ENCODE data around the gene MIA.
"Not testable (repeated sequence)": the region's sequence is repeated elsewhere in the genome, so short reads cannot be mapped to it uniquely, and the experiment has no call there.

MIA gene

GRCh38 chr19:40774916-40775631 lies at the start of gene MIA:
MIA (plus strand) TSS chr19:40775521; CDS start chr19:40775543, 22 bp downstream.
- POLR2A ChIA-PET: no interaction called here
- CTCF ChIA-PET: no interaction called here
- TF ChIP-seq ELF4 (IDR thresholded peaks at IDR 0.05) (no peak), SUZ12 (IDR thresholded peaks at IDR 0.05) (no peak), TARDBP (IDR thresholded peaks at IDR 0.05) (no peak), L3MBTL2 (conservative IDR thresholded peaks at IDR 0.05) (no peak), ARNT (IDR thresholded peaks at IDR 0.05) (no peak), FOXM1 (IDR thresholded peaks at IDR 0.05; ENCODE audit: borderline replicate concordance) (no peak), LEF1 (IDR thresholded peaks at IDR 0.05; ENCODE audit: borderline replicate concordance) (no peak)

GRCh38 chr19:40726279-40726678 lies 49.0 kb upstream of the MIA start:
- POLR2A ChIA-PET: no interaction called here
- CTCF ChIA-PET: no interaction called here
- no peak for DNase-seq (ENCODE audit: extremely low spot score)
- TF ChIP-seq FOXM1 (IDR thresholded peaks at IDR 0.05; ENCODE audit: borderline replicate concordance): no peak
- TF ChIP-seq FOXK2 (IDR thresholded peaks at IDR 0.05): no peak
- TF ChIP-seq TARDBP (IDR thresholded peaks at IDR 0.05): no peak
- TF ChIP-seq FOXA1 (IDR thresholded peaks at IDR 0.05): no peak
- TF ChIP-seq PKNOX1 (IDR thresholded peaks at IDR 0.05): no peak
- TF ChIP-seq LEF1 (IDR thresholded peaks at IDR 0.05; ENCODE audit: borderline replicate concordance): no peak
- TF ChIP-seq BHLHE40 (IDR thresholded peaks at IDR 0.05; ENCODE audit: borderline replicate concordance): no peak
- TF ChIP-seq CTBP1 (IDR thresholded peaks at IDR 0.05; ENCODE audit: borderline replicate concordance): no peak
- no peak for TF ChIP-seq ELF4 (IDR thresholded peaks at IDR 0.05)
- TF ChIP-seq SUZ12 (IDR thresholded peaks at IDR 0.05): no peak
- no peak for TF ChIP-seq SP1 (IDR thresholded peaks at IDR 0.05)
- no peak for TF ChIP-seq L3MBTL2 (conservative IDR thresholded peaks at IDR 0.05)
- no peak for TF ChIP-seq ARNT (IDR thresholded peaks at IDR 0.05)
- TF ChIP-seq NFRKB (IDR thresholded peaks at IDR 0.05): no peak
- TF ChIP-seq ZNF384 (IDR thresholded peaks at IDR 0.05): no peak
- no peak for TF ChIP-seq HDGF (IDR thresholded peaks at IDR 0.05; ENCODE audit: borderline replicate concordance)

More at GRCh38 chr19:40774916-40775631, at the start of gene MIA:
- DNase-seq (ENCODE audit: extremely low spot score): no peak

- POLR2A ChIA-PET; DNase-seq (ENCODE audit: extremely low spot score); CTCF ChIA-PET: not testable (repeated sequence)
These were observed 45.3 kb upstream of the MIA start for GRCh38 chr19:40730065-40730464.

GRCh38 chr19:40732304-40732703 lies 43.0 kb upstream of the MIA start:
- POLR2A ChIA-PET: interaction anchor here (2.1 kb wide), 1 partner anchor 18 kb away, joined by 6 read pairs; the partner anchor contains the start of gene ACTMAP
- CTCF ChIA-PET; DNase-seq (ENCODE audit: extremely low spot score): not testable (repeated sequence)

- TF ChIP-seq FOXA1 (IDR thresholded peaks at IDR 0.05): no peak
- TF ChIP-seq TARDBP (IDR thresholded peaks at IDR 0.05): no peak
- no peak for TF ChIP-seq BHLHE40 (IDR thresholded peaks at IDR 0.05; ENCODE audit: borderline replicate concordance)
- TF ChIP-seq ELF4 (IDR thresholded peaks at IDR 0.05): no peak
- TF ChIP-seq SUZ12 (IDR thresholded peaks at IDR 0.05): no peak
- TF ChIP-seq PKNOX1 (IDR thresholded peaks at IDR 0.05): no peak
- no peak for TF ChIP-seq NFRKB (IDR thresholded peaks at IDR 0.05)
- TF ChIP-seq CTBP1 (IDR thresholded peaks at IDR 0.05; ENCODE audit: borderline replicate concordance): no peak
- TF ChIP-seq L3MBTL2 (conservative IDR thresholded peaks at IDR 0.05): no peak
- no peak for TF ChIP-seq FOXK2 (IDR thresholded peaks at IDR 0.05)
- TF ChIP-seq FOXM1 (IDR thresholded peaks at IDR 0.05; ENCODE audit: borderline replicate concordance): no peak
- no peak for TF ChIP-seq LEF1 (IDR thresholded peaks at IDR 0.05; ENCODE audit: borderline replicate concordance)
- no peak for TF ChIP-seq HDGF (IDR thresholded peaks at IDR 0.05; ENCODE audit: borderline replicate concordance)
- TF ChIP-seq ZNF384 (IDR thresholded peaks at IDR 0.05): no peak
- TF ChIP-seq SP1 (IDR thresholded peaks at IDR 0.05): no peak
- TF ChIP-seq ARNT (IDR thresholded peaks at IDR 0.05): no peak
- ChIA-PET POLR2A (interaction anchor here (0.7 to 2.1 kb wide), 2 partner anchors 16 to 17 kb away, joined by 3 to 6 read pairs; partner anchors contain the start of genes ACTMAP, COQ8B and ITPKC), CTCF (no interaction called here)
- DNase-seq (ENCODE audit: extremely low spot score): no peak
These were observed 42.2 kb upstream of the MIA start for GRCh38 chr19:40733149-40733548.

GRCh38 chr19:40735013-40735771 lies 40.1 kb upstream of the MIA start:
- POLR2A ChIA-PET: interaction anchor here (2.1 kb wide), 1 partner anchor 15 kb away, joined by 7 read pairs; the partner anchor contains the start of gene ACTMAP

More at GRCh38 chr19:40735013-40735771, 40.1 kb upstream of the MIA start:
- no peak for DNase-seq (ENCODE audit: extremely low spot score)
- CTCF ChIA-PET: no interaction called here
- no peak for TF ChIP-seq HDGF (IDR thresholded peaks at IDR 0.05; ENCODE audit: borderline replicate concordance)
- TF ChIP-seq L3MBTL2 (conservative IDR thresholded peaks at IDR 0.05): no peak
- TF ChIP-seq CTBP1 (IDR thresholded peaks at IDR 0.05; ENCODE audit: borderline replicate concordance): no peak
- TF ChIP-seq FOXM1 (IDR thresholded peaks at IDR 0.05; ENCODE audit: borderline replicate concordance): no peak
- no peak for TF ChIP-seq ELF4 (IDR thresholded peaks at IDR 0.05)
- TF ChIP-seq PKNOX1 (IDR thresholded peaks at IDR 0.05): no peak
- TF ChIP-seq SUZ12 (IDR thresholded peaks at IDR 0.05): no peak
- TF ChIP-seq TARDBP (IDR thresholded peaks at IDR 0.05): no peak
- no peak for TF ChIP-seq SP1 (IDR thresholded peaks at IDR 0.05)
- TF ChIP-seq ZNF384 (IDR thresholded peaks at IDR 0.05): no peak
- no peak for TF ChIP-seq NFRKB (IDR thresholded peaks at IDR 0.05)
- TF ChIP-seq FOXA1 (IDR thresholded peaks at IDR 0.05): no peak
- TF ChIP-seq ARNT (IDR thresholded peaks at IDR 0.05): no peak
- TF ChIP-seq FOXK2 (IDR thresholded peaks at IDR 0.05): no peak
- TF ChIP-seq BHLHE40 (IDR thresholded peaks at IDR 0.05; ENCODE audit: borderline replicate concordance): no peak
- no peak for TF ChIP-seq LEF1 (IDR thresholded peaks at IDR 0.05; ENCODE audit: borderline replicate concordance)
